ENCODE measurements around the gene HACD4.
"Not testable (repeated sequence)": the region's sequence is repeated elsewhere in the genome, so short reads cannot be mapped to it uniquely, and the experiment has no call there.

HACD4 gene

DNA sequence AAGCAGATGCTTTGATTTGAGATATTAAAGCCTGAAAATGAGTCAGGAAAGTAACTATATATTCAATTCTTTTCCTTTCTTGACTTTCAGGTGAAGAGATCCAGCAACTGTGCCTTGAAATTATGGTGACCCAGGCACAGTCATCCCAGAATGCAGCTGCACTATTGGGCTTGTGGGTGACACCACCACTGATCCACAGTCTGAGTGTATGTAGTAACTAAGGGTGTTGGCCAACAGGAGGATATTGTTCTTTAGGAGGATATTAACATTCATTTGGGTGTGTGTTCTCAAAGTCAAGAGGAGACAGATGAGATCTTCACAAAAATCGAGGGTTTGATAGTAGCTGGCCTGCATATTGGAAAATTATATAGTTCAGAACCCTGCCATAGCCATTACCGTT, 53.2 kb downstream of the HACD4 start:
- TF ChIP-seq, protein P1, sequence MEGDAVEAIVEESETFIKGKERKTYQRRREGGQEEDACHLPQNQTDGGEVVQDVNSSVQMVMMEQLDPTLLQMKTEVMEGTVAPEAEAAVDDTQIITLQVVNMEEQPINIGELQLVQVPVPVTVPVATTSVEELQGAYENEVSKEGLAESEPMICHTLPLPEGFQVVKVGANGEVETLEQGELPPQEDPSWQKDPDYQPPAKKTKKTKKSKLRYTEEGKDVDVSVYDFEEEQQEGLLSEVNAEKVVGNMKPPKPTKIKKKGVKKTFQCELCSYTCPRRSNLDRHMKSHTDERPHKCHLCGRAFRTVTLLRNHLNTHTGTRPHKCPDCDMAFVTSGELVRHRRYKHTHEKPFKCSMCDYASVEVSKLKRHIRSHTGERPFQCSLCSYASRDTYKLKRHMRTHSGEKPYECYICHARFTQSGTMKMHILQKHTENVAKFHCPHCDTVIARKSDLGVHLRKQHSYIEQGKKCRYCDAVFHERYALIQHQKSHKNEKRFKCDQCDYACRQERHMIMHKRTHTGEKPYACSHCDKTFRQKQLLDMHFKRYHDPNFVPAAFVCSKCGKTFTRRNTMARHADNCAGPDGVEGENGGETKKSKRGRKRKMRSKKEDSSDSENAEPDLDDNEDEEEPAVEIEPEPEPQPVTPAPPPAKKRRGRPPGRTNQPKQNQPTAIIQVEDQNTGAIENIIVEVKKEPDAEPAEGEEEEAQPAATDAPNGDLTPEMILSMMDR (IDR thresholded peaks at IDR 0.05; ENCODE audit: insufficient read depth, low read depth, low read length, missing control alignments), result no peak
- peak; percentile 1 for DNase-seq (ENCODE audit: low read depth)
- no peak overlapping the region for H3K4me3 ChIP-seq (ENCODE audit: low read length)

DNA sequence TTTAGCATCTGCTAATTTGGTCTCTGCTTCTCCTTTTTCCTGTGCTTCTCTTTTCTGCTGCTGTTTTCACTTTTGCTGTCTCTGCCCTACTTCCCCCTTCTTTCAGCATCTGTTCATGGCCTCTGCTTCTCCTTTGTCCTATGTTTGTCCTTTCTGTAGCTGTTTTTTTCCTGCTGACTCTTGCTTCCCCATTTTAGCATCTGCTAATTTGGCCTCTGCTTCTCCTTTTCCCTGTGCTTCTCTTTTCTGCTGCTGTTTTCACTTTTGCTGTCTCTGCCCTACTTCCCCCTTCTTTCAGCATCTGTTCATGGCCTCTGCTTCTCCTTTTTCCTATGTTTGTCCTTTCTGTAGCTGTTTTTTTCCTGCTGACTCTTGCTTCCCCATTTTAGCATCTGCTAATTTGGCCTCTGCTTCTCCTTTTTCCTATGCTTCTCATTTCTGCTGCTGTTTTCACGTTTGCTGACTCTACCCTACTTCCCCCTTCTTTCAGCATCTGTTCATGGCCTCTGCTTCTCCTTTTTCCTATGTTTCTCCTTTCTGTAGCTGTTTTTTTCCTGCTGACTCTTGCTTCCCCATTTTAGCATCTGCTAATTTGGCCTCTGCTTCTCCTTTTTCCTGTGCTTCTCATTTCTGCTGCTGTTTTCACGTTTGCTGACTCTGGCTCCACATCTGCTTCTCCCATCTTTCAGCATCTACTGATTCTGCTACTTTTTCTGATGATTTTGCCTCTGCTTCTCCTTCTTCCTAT, 57.1 kb downstream of the HACD4 start:
- DNase-seq (ENCODE audit: low read depth), result not testable (repeated sequence)

DNA sequence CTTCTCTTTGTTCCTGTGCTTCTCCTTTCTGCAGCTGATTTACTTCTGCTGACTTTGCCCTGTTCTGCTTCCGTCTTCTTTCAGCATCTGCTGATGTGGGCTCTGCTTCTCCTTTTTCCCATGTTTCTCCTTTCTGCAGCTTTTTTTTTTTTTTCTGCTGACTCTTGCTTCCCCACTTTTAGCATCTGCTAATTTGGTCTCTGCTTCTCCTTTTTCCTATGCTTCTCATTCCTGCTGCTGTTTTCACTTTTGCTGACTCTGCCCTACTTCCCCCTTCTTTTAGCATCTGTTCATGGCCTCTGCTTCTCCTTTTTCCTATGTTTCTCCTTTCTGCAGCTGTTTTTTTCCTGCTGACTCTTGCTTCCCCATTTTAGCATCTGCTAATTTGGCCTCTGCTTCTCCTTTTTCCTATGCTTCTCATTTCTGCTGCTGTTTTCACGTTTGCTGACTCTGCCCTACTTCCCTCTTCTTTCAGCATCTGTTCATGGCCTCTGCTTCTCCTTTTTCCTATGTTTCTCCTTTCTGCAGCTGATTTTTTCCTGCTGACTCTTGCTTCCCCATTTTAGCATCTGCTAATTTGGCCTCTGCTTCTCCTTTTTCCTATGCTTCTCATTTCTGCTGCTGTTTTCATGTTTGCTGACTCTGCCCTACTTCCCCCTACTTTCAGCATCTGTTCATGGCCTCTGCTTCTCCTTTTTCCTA, 58.0 kb downstream of the HACD4 start:
- not testable (repeated sequence) for H3K4me3 ChIP-seq (ENCODE audit: low read length); DNase-seq (ENCODE audit: low read depth)

More for the DNA sequence above, 57.1 kb downstream of the HACD4 start:
- not testable (repeated sequence) for H3K4me3 ChIP-seq (ENCODE audit: low read length)

DNA sequence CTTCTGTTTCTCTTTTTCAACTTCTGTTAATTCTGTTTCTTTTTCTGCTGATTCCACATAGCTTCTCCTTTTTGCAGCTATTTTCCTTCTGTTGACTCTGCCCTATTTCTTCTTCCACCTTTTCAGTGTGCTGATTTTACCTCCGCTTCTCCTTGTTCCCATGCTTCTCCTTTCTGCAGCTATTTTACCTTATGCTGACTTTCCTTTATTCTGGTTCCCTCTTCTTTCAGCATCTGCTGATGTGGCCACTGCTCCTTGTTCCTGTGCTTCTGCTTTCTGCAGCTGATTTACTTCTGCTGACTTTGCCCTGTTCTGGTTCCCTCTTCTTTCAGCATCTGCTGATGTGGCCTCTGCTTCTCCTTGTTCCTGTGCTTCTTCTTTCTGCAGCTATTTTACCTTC, 58.8 kb downstream of the HACD4 start:
- H3K4me3 ChIP-seq (ENCODE audit: low read length), result no peak overlapping the region
- no peak for DNase-seq (ENCODE audit: low read depth)
- TF ChIP-seq, protein P1 (IDR thresholded peaks at IDR 0.05; ENCODE audit: insufficient read depth, low read depth, low read length, missing control alignments), result no peak

DNA sequence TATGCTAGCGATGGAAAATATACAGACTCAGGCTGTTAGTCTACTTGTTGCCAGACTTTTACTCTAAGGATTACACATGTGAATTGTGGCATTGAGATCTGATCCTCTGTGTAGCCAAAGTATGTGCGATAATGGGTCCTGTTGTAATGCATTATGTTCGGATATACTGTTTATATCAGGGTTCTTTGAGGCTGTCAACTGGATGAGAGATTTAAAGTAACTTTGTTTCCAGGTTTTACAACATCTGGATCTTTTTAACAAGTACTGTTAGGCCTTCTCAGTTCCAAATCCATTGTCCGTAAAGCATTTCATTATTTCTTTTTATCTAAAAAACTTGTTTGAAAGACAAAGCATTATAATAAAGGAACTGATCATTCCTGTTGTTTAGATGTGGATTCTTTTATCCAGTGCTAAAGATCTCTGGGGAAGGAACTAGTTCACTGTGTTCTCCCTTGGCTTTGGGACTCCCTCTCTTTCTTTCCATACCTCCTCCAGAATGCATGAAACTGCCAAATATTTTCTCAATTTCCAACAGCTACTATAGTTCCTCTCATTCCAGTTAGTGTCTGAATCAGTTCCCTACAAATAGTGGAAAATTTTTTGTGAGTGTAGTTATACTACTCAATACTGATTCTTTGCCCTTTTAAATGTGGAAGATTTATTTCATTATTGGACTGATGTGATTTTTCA, 68.8 kb downstream of the HACD4 start:
- TF ChIP-seq, protein P1 (IDR thresholded peaks at IDR 0.05; ENCODE audit: insufficient read depth, low read depth, low read length, missing control alignments), result no peak
- no peak for DNase-seq (ENCODE audit: low read depth)
- H3K4me3 ChIP-seq (ENCODE audit: low read length), result no peak overlapping the region

DNA sequence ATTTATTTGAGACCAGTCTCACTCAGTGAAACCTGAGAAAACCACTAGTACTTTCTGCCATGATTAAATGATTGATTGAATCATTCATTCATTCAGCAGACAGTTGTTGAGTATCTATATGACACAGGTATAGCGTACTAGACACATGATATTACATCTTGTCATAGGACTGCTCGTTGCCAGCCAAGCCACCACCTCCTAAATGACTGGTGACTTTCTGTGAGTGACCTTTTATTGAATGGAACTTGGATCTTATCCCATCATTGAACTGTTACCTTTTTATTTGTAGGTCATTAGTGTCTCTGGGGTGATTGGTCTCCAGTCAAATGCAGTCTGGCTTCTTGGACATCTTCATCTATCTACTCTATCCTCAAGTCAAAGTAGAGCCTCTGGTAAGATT, 80.7 kb downstream of the HACD4 start:
- no peak overlapping the region for H3K4me3 ChIP-seq (ENCODE audit: low read length)
- no peak for DNase-seq (ENCODE audit: low read depth)
- TF ChIP-seq, protein P1 (IDR thresholded peaks at IDR 0.05; ENCODE audit: insufficient read depth, low read depth, low read length, missing control alignments), result no peak
